Kidney epithelial cell (primary cell): ENCODE measurements around the gene PTOV1. TPM values are rescaled to one million over a fixed set of nuclear protein-coding genes. Genes with fewer than 3 reads are reported as not detected.

Experiments used
- DNase-seq: peaks from one replicate; pipeline ENCODE4 v3.0.0-alpha.2; 2010; ENCODE audit warnings: low read depth
- H3K27me3 ChIP-seq: 2 replicates; pipeline ENCODE4 v1.6.0; 2011; ENCODE audit warnings: low read length; ENCODE audit not compliant: control insufficient read depth, insufficient read depth
- H3K36me3 ChIP-seq: 2 replicates; pipeline ENCODE4 v1.5.1; 2011; ENCODE audit warnings: low read length; ENCODE audit not compliant: control insufficient read depth, insufficient read depth
- H3K4me3 ChIP-seq: 2 replicates; pipeline ENCODE4 v1.5.1; 2011; ENCODE audit warnings: low read depth, mild to moderate bottlenecking, control low read depth, low read length
- total RNA-seq: library from RNA; depleted of rRNA; stranded (reverse); fragments of >200 nt; gene quantifications from 2 replicates; pipeline ENCODE4 v1.2.3, GENCODE V29; 2015
- TF ChIP-seq, protein P1 (sequence below): IDR thresholded peaks from 2 replicates; pipeline ENCODE4 v1.5.1; 2011; ENCODE audit warnings: mild to moderate bottlenecking, moderate library complexity, low read length, control low read depth, inconsistent platforms; ENCODE audit not compliant: insufficient read depth, poor library complexity, severe bottlenecking

PTOV1 gene
- total RNA-seq, 1 donor from 2014 or later = 47.9 TPM

DNA sequence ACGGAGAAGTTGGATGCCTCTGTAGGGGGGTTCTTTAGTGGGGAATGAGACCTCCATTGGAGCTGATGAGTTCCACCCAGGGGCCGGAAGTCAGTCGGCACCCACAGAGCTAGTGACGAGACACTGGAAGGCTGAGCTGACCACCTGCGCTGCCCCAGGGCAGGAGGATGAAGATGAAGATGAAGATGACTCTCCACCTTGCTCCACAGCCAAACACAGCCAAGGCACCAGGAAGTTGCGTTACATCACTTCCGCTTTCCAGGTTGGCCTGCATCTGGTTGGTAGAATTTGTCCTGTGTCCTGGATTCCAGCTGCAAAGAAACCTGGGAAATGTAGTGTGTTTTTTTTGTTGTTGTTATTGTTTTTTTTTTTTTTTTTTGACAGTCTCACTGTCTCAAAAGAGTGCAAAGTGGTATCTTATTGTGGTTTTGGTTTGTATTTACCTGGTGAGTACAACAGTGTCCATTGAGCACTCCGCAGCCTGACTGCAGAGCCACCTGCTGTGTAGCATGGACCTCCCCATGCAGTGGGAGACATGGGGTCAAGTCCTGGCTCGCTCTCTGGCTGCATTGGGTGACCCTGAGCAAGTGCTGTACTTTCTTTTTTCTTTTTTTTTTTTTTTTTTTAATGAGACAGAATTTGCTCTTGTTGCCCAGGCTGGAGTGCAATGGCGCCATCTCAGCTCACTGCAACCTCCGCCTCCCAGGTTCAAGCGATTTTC lies 28.4 kb downstream of the PTOV1 start:
- TF ChIP-seq, protein P1, sequence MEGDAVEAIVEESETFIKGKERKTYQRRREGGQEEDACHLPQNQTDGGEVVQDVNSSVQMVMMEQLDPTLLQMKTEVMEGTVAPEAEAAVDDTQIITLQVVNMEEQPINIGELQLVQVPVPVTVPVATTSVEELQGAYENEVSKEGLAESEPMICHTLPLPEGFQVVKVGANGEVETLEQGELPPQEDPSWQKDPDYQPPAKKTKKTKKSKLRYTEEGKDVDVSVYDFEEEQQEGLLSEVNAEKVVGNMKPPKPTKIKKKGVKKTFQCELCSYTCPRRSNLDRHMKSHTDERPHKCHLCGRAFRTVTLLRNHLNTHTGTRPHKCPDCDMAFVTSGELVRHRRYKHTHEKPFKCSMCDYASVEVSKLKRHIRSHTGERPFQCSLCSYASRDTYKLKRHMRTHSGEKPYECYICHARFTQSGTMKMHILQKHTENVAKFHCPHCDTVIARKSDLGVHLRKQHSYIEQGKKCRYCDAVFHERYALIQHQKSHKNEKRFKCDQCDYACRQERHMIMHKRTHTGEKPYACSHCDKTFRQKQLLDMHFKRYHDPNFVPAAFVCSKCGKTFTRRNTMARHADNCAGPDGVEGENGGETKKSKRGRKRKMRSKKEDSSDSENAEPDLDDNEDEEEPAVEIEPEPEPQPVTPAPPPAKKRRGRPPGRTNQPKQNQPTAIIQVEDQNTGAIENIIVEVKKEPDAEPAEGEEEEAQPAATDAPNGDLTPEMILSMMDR = no peak
- Histone ChIP-seq H3K4me3 (no peak overlapping the region), H3K36me3 (peaks cover 9% of the 10 kb centered on the region), H3K27me3 (no peaks in the 10 kb centered on the region)
- DNase-seq = no peak

DNA sequence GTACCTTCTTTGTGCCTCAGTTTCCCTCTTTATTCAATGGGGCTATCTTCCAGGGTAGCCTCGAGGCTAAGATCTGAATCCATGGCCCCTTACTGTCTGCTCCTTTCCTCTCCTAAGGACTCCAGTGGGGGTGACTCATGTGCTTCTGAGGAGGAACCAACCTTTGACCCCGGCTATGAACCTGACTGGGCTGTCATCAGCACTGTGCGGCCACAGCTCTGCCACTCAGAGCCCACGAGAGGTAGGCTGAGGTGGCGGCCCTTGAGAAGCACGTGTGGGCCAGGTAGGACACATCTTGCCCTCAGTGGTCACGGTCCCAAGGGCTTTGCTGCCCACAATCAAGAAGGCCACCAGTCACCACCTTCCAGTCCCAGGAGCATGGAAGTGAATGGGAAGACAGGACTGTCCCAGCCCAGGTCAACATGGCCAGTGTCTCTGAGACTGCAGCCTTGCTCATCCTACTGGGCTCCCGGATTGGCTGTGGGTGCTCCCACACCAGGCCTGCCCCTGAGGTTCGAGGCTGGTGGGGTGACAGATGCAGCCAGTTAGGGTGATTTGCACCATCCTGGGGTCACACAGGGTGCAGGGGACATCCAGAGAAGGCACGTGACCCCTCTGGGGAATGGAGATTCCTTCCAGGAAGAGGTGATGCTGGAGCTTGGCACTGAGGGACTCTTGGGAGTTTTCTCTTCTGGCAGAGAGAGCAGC lies 29.4 kb downstream of the PTOV1 start:
- TF ChIP-seq, protein P1 = no peak
- no peak overlapping the region for H3K4me3 ChIP-seq
- no peaks in the 10 kb centered on the region for H3K27me3 ChIP-seq
- H3K36me3 ChIP-seq = peaks cover 9% of the 10 kb centered on the region
- DNase-seq = no peak

DNA sequence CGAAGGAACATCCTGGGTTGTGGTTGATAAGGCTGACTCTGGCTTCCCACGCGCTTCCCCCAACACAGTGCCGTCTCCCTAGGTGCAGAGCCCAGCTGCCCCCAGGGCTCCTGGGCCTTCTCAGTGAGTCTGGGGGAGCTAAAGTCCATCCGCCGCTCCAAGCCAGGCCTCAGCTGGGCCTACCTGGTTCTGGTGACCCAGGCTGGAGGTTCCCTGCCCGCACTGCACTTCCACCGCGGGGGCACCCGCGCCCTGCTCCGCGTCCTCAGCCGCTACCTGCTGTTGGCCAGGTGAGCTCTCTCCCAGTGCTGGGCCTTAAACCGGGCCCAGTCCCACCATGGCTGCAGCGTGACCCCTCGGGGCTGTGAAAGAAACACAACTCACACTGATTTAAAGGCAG lies 30.2 kb downstream of the PTOV1 start:
- TF ChIP-seq, protein P1 = no peak
- Histone ChIP-seq H3K36me3 (peaks cover 9% of the 10 kb centered on the region), H3K27me3 (no peaks in the 10 kb centered on the region), H3K4me3 (no peak overlapping the region)
- DNase-seq = no peak

DNA sequence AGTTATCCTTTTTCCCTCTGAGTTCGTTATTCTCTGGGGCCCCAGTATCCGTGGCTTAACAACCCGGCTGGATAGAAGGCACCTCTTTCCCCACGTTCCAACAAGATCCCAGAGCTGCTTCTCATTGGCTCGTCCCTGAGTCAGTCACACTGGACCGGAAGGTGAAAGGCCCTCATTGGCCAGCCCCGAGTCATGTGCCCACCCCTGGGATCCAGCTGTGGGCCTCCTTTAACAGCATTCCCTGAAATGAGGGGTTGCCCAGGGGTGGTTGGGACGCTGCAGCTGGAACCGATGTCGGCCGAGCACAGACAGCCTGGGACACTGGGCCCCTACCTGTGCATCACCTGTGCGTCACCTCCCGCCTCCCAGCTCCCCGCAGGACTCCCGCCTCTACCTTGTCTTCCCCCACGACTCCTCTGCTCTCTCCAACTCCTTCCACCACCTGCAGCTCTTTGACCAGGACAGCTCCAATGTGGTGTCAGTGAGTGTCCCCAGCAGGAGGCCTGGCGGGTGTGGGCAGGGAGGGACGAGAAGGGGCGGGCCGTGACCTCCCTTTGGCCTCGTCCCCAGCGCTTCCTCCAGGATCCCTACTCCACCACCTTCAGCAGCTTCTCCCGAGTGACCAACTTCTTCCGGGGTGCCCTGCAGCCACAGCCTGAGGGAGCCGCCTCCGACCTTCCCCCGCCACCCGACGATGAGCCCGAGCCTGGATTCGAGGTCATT lies 30.9 kb downstream of the PTOV1 start:
- DNase-seq = no peak
- TF ChIP-seq, protein P1 = no peak

DNA sequence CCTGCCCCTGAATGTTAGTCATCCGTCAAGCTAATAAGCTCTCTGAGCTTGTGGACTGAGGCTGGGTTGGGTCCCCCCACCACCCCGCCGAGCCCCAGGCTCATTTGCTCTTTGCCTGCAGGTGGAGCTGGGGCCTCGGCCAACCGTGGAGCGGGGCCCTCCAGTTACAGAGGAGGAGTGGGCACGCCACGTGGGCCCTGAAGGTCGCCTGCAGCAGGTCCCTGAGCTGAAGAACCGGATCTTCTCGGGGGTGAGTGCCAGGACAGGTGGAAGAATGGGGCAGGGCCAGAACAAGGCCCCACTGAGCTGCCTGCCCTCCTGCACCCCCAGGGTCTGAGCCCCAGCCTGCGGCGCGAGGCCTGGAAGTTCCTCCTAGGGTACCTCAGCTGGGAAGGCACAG lies 31.7 kb downstream of the PTOV1 start:
- no peak overlapping the region for H3K4me3 ChIP-seq
- H3K27me3 ChIP-seq = no peaks in the 10 kb centered on the region
- TF ChIP-seq, protein P1 = no peak
- no peak for DNase-seq
- peaks cover 9% of the 10 kb centered on the region for H3K36me3 ChIP-seq

More for the DNA sequence above, 30.9 kb downstream of the PTOV1 start:
- Histone ChIP-seq H3K36me3 (peaks cover 9% of the 10 kb centered on the region), H3K4me3 (no peak overlapping the region), H3K27me3 (no peaks in the 10 kb centered on the region)
